HUES64 (cell line): ENCODE measurements around the gene TBC1D26. TPM values are rescaled to one million over a fixed set of nuclear protein-coding genes. Genes with fewer than 3 reads are reported as not detected.
"Not testable (repeated sequence)": the region's sequence is repeated elsewhere in the genome, so short reads cannot be mapped to it uniquely, and the experiment has no call there.

Source experiments
- H3K27ac ChIP-seq: 2 replicates; pipeline ENCODE4 v1.7.0; 2013; ENCODE audit warnings: low read depth, low read length, inconsistent platforms
- H3K27me3 ChIP-seq: 2 replicates; pipeline ENCODE4 v1.6.1; 2013; ENCODE audit warnings: mild to moderate bottlenecking, low read length; ENCODE audit not compliant: insufficient read depth
- H3K36me3 ChIP-seq: 2 replicates; pipeline ENCODE4 v1.6.1; 2013; ENCODE audit warnings: mild to moderate bottlenecking, low read length; ENCODE audit not compliant: insufficient read depth
- H3K4me1 ChIP-seq: 2 replicates; pipeline ENCODE4 v1.6.1; 2013; ENCODE audit warnings: mild to moderate bottlenecking, low read length, moderate library complexity; ENCODE audit not compliant: insufficient read depth
- H3K4me3 ChIP-seq: 2 replicates; pipeline ENCODE4 v1.5.1; 2013; ENCODE audit warnings: mild to moderate bottlenecking, low read length, moderate library complexity
- H3K9ac ChIP-seq: 2 replicates; pipeline ENCODE4 v1.6.1; 2013; ENCODE audit warnings: mild to moderate bottlenecking, low read depth, low read length
- H3K9me3 ChIP-seq: 2 replicates; pipeline ENCODE4 v1.6.1; 2013; ENCODE audit warnings: low read depth, low read length; ENCODE audit not compliant: insufficient read depth
- WGBS: fragments of 150-250, 120-280 bp; methylation state at CpG from one replicate; pipeline ENCODE4 v1.1.7; 2013; ENCODE audit warnings: missing lambda C conversion rate; 5-methylcytosine and 5-hydroxymethylcytosine counted together
- polyA plus RNA-seq, 2 experiments: library from polyadenylated mRNA; stranded (reverse); fragments of 50-300 nt; gene quantifications; one replicate each; pipeline ENCODE4 v1.2.3, GENCODE V29; 2013

TBC1D26 gene
- polyA plus RNA-seq (2013, experiment 1 of 2), result 0.65 TPM
- polyA plus RNA-seq (2013, experiment 2 of 2), result 1.3 TPM

DNA sequence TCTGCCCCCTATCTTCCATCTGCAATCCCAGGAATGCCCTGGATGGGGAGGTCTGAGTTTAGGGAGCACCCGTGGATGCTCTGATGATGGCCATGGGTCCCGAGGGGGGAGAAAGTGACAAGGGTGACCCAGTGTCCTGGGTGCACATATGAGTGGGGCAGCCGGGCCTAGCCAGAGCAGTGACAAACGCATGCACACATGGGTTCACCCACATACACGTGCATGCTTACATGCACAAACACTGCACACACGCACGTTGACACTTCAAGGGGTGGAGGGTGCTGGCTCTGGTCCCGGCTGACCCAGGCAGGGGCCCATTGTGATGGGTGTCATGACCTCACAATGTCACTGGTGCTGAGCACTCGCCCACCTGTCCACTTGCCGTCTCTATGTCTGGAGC, at the start of gene TBC1D26:
Gene TBC1D26, plus strand, starts transcription at position 384 of the 400 bp plus-strand sequence. CDS start 3,066 bp downstream, outside the sequence.
- H3K4me3 ChIP-seq, H3K9ac ChIP-seq, H3K4me1 ChIP-seq, H3K9me3 ChIP-seq, H3K27me3 ChIP-seq, H3K27ac ChIP-seq, H3K36me3 ChIP-seq: not testable (repeated sequence)
- WGBS, result 93% methylated on average over 8 of the region's 10 CpGs

DNA sequence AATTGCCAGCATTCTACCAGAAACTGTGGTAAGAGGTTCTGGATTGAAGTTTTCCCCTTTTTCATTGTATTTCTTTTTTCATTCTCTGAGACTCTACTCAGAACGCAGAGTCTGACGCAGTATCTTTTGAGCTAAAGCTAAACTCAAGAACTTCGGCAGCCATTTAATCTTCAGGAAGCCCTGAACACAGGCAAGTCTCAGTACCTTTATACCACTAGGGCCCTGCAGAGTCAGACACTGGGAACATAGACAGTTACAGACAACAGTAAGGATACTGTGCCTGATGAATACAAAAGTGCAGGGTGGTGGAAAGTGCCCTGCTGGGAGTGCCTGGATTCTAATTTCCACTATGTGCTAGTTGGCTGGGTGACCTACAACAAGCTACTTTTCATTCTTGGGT, 48.9 kb upstream of the TBC1D26 start:
- not testable (repeated sequence) for H3K27ac ChIP-seq, H3K36me3 ChIP-seq, H3K9me3 ChIP-seq, H3K4me1 ChIP-seq, H3K9ac ChIP-seq, H3K27me3 ChIP-seq
- peak overlapping the region; percentile 77 for H3K4me3 ChIP-seq
- WGBS, result 97% methylated on average over 3 of the region's 3 CpGs

DNA sequence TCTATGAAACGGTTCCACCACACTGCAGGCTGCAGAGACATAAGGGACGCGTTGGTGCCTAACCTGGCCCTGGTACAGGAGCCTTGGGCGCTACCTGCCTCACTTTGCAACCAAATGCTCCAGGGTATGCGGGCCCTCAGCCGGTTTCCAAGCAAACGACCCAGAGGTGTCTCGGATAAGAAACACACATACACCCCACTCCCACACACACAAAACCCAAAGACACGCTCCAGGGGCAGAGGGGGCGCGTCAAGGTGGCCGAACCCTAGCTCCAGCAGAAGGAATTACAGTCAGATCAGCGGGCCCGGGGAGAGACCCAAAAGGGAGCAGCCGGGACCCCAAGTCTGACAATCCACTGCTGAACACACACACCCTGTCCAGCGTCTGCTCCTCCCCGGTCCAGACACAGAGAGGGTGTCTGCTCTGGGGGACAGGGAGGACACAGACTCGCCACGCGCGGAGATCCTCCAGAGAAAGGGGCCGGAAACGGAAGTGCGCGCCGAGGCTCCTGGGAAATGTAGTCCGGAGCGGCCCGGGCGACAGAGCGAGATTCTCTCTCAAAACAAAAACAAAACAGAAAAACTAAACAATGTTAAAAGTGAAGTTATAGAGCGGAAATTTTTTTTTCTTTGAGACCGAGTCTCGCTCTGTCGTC, 48.1 kb upstream of the TBC1D26 start, which contains the start of gene TRIM16:
Gene TRIM16, minus strand, starts transcription at position 488 of the 655 bp plus-strand sequence. CDS start 32,702 bp downstream, outside the sequence.
- not testable (repeated sequence) for H3K36me3 ChIP-seq, H3K27ac ChIP-seq, H3K27me3 ChIP-seq, H3K4me1 ChIP-seq, H3K9me3 ChIP-seq
- 3% methylated on average over 21 of the region's 35 CpGs for WGBS
- Histone ChIP-seq H3K9ac (peak within 1 kb of the TSS; percentile 81), H3K4me3 (peak within 1 kb of the TSS; percentile 77)

DNA sequence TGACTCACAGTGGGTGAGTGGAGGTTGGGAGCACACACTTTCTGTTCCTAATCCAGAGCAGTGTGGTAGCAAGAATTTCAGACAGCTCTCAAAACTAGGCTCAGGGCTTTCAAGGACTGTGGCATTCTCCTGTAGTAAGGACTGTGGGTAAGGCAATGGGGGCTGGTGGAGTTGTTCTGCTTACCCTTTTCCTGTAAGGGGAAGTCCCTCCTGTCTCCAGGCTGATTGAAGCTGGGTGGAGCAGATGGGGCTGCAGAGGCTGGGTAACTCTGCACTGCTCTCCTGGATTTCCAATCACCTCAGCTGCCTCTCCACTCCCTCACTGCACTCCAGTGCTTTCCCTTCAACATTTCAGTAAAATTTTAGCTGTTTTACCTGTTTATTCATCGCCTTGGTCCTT, 44.6 kb upstream of the TBC1D26 start:
- H3K4me3 ChIP-seq, H3K27ac ChIP-seq, H3K9me3 ChIP-seq, H3K9ac ChIP-seq, H3K4me1 ChIP-seq, H3K27me3 ChIP-seq, H3K36me3 ChIP-seq: not testable (repeated sequence)
- 93% methylated on average over 1 of the region's 1 CpG for WGBS

DNA sequence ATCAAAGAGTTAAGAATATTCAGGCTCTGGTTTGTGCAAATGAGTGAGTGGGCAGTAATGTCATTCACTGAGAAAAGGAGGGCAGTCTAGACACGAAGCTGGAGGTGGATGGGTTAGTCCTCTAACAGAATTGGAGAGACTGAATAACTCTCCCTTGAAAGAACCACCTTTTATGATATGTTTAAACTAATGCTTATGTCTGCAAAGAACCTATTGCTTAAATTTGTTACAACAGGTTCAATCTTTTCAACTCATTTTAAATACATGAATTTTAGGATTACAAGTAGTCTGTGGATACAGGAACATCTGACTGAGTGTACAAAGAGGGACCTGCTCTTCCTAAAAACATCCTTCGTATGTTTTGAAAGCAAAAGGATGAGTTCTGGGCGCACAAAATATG, 33.1 kb upstream of the TBC1D26 start:
- WGBS, result no CpG with 5 or more reads among the region's 3 CpGs

DNA sequence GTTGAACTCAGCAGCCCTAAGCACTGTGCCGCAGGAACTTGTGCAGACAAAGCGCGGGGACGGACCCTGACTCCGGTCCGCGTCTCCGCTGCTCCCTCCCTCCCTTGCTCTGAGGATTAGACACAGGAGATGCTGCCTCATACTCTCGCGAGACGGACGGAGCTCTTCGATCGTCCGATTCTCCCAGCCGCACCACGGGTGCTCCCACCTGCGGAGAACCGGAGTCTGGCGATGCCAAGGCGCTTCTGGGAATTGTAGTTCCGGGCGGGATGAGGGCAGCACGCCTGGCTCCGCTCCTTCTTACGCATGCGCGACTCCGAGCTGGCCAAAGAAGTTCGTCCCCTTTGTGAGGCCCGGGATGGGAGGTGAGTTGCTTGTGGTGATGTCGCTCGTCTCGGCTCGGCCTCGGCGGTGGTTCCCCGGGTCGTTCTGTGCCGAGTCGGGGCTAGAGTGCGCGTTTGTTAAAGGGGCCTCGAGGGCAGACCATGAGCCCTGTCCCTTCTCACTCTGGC, 32.6 kb upstream of the TBC1D26 start, which contains the start of gene ZNF286A:
Gene ZNF286A, plus strand, starts transcription at position 340 of the 512 bp plus-strand sequence. CDS start 578 bp downstream, outside the sequence.
- not testable (repeated sequence) for H3K27me3 ChIP-seq, H3K4me1 ChIP-seq, H3K9me3 ChIP-seq
- peaks cover 26% of the 10 kb centered on the region for H3K36me3 ChIP-seq
- H3K27ac ChIP-seq, result peak within 1 kb of the TSS; percentile 41; the same call in 1 of the 2 replicates
- peak within 1 kb of the TSS; percentile 89 for H3K9ac ChIP-seq
- peak within 1 kb of the TSS; percentile 78 for H3K4me3 ChIP-seq
- under 1% methylated on average over 39 of the region's 44 CpGs for WGBS

More for the DNA sequence above, 33.1 kb upstream of the TBC1D26 start:
- Histone ChIP-seq H3K36me3 (peaks cover 23% of the 10 kb centered on the region), H3K27ac (peak overlapping the region; percentile 41; the same call in 1 of the 2 replicates), H3K4me3 (peak overlapping the region; percentile 78), H3K9ac (peak overlapping the region; percentile 75)
- not testable (repeated sequence) for H3K27me3 ChIP-seq, H3K4me1 ChIP-seq, H3K9me3 ChIP-seq

DNA sequence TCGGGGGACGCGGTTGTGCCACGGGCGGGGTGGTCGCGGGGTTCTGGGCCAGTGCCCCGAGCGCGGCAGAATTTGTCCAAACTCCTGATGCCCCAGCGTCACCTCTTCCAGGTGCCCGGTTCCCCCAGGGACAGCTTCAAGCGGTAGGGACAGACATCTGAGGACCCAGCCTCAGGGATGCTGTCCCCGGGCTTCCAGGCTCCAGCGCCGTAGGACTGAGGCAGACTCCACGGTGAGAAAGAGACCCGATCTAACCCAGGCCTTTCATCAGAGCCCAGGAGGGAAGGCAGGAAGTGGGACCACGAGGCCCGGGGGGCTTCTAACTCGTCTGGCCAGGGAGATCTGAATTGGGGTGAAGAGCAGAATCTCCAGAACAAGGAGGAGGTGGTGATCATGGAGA, 32.1 kb upstream of the TBC1D26 start:
- peak overlapping the region; percentile 89 for H3K9ac ChIP-seq
- WGBS, result 0% methylated on average over 10 of the region's 21 CpGs

DNA sequence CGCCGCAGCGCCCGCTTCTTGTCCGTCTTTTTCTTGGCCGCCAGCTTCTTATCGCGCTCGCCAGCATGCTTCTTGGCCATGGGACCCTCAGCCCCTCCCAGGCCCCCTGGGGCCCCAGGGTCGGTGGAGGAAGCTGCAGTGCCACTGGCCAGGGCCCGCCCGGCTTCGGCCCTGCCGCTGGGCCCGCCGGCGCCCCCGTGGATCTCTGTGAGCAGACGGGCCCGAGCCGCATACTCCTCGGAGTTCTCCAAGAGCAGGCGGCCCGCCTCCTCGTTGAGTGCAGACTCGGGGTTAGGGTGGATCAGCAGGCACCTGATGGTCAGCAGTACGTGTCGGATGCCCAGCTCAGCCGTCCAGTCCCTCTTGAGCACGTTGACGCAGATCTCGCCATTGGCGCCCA, 27.8 kb upstream of the TBC1D26 start:
- not testable (repeated sequence) for H3K27me3 ChIP-seq, H3K9ac ChIP-seq, H3K4me3 ChIP-seq, H3K27ac ChIP-seq, H3K4me1 ChIP-seq
- Histone ChIP-seq H3K9me3 (peaks cover 39% of the 10 kb centered on the region), H3K36me3 (peaks cover 66% of the 10 kb centered on the region)
- WGBS, result 97% methylated on average over 25 of the region's 33 CpGs

More for the DNA sequence above, 32.1 kb upstream of the TBC1D26 start:
- H3K27me3 ChIP-seq, H3K9me3 ChIP-seq, H3K27ac ChIP-seq, H3K4me1 ChIP-seq: not testable (repeated sequence)
- peak overlapping the region; percentile 78 for H3K4me3 ChIP-seq
- H3K36me3 ChIP-seq, result peaks cover 27% of the 10 kb centered on the region

DNA sequence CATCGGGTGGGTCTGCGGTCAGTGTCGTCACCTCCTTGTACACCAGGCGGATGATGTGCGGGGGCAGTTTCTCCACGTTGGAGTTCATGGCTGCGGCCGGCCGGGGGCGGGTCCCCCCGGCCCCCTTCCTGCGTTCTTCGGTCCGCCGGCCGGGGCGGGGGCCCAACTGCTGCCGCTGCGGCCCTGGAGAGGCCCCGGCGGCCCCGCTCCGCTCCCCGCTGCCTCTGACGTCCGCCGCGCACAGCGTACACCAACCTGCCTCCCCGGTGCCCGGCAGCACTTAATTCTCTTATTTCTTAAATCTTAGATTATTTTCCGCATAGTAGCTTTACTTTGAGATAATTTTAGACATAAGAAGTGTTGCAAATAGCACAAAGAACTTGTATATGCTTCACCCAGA, 27.3 kb upstream of the TBC1D26 start:
- H3K4me3 ChIP-seq, H3K4me1 ChIP-seq, H3K27me3 ChIP-seq, H3K9ac ChIP-seq, H3K27ac ChIP-seq: not testable (repeated sequence)
- 98% methylated on average over 31 of the region's 32 CpGs for WGBS
- peaks cover 44% of the 10 kb centered on the region for H3K9me3 ChIP-seq
- peaks cover 72% of the 10 kb centered on the region for H3K36me3 ChIP-seq

DNA sequence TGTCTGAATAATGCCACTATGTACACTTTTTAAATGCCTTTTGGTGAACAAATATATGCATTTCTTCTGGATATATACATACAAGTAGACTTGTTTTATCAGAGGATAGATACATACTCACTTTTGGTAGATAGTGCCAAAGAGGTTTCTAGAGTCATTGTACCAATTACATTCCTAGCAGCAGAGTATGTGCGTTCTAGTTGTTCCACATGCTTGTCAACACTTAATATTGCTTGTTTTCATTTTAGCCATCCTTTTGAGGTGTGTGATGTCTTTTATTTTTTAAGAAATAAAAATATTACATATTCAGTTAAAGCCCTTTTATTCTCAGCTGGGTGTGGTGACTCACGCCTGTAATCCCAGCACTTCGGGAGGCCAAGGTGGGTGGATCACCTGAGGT, 23.2 kb upstream of the TBC1D26 start:
- H3K36me3 ChIP-seq, result peaks cover 86% of the 10 kb centered on the region
- H3K27me3 ChIP-seq, H3K9ac ChIP-seq, H3K27ac ChIP-seq, H3K4me1 ChIP-seq, H3K4me3 ChIP-seq: not testable (repeated sequence)
- H3K9me3 ChIP-seq, result peaks cover 74% of the 10 kb centered on the region
- WGBS, result 92% methylated on average over 3 of the region's 3 CpGs

DNA sequence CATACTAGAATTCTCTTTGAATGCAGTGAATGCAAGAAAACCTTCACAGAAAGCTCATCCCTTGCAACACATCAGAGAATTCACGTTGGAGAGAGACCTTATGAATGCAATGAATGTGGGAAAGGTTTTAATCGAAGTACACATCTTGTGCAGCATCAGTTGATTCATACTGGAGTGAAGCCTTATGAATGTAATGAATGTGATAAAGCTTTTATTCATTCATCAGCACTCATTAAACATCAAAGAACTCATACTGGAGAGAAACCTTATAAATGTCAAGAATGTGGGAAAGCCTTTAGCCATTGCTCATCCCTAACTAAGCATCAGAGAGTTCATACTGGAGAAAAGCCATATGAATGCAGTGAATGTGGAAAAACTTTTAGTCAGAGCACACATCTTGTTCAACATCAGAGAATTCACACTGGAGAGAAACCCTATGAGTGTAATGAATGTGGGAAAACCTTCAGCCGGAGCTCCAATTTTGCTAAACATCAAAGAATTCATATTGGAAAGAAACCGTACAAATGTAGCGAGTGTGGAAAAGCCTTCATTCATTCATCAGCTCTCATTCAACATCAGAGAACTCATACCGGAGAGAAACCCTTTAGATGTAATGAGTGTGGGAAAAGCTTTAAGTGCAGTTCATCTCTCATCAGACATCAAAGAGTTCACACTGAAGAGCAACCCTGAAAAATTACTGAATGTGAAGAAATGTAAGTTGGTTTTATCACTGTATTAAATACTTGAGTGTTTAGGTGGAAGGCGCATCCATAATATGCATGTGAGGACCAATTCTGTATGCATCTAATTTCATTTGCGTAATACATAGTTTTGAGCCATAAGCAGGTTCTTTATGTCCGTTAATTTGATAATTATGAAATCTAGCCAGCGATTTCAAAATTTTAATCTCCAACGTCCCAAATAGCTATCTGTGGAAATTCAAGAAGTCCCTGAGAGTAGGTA, 15.2 kb upstream of the TBC1D26 start:
- WGBS, result 94% methylated on average over 5 of the region's 11 CpGs
- Histone ChIP-seq H3K36me3 (peaks cover 65% of the 10 kb centered on the region), H3K9me3 (peaks cover 60% of the 10 kb centered on the region)
- H3K27ac ChIP-seq, H3K4me1 ChIP-seq, H3K27me3 ChIP-seq, H3K4me3 ChIP-seq, H3K9ac ChIP-seq: not testable (repeated sequence)
